ENCODE results near the gene GTF2E1. TPM values are rescaled to one million over a fixed set of nuclear protein-coding genes. Genes with fewer than 3 reads are reported as not detected.

GTF2E1 gene
- total RNA-seq, 1 donor from 2014 or later = 12.9 TPM

DNA sequence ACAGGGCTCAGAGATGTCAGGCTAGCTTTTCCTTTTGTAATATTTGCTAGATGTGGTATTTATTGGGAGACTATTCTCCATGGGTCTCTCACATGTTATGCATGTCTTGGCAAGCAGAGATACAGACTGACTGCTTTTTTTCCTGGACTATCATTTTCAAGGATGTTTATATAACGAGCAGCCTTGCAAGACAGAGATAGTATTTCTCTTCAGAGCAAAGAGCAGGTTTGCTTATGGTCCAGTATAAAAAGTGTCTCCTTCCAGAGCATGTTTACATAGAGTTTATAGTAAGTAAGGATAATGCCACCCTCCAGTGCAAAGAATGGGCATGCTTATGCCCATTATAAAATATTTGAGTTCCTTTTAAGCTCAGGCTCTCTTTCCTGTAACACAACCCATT lies 24.6 kb downstream of the GTF2E1 start:
- peaks cover 8% of the 10 kb centered on the region for H3K36me3 ChIP-seq
- no peaks in the 10 kb centered on the region for H3K9me3 ChIP-seq (replicated peaks)
- intact Hi-C loops (cut with micrococcal nuclease) = no loop called here
- H3K27ac ChIP-seq (replicated peaks) = no peak overlapping the region
- peaks cover 30% of the 10 kb centered on the region for H3K4me1 ChIP-seq
- no peaks in the 10 kb centered on the region for H3K27me3 ChIP-seq (ENCODE audit: low read depth)
- no peak for DNase-seq
- TF ChIP-seq, protein P1, sequence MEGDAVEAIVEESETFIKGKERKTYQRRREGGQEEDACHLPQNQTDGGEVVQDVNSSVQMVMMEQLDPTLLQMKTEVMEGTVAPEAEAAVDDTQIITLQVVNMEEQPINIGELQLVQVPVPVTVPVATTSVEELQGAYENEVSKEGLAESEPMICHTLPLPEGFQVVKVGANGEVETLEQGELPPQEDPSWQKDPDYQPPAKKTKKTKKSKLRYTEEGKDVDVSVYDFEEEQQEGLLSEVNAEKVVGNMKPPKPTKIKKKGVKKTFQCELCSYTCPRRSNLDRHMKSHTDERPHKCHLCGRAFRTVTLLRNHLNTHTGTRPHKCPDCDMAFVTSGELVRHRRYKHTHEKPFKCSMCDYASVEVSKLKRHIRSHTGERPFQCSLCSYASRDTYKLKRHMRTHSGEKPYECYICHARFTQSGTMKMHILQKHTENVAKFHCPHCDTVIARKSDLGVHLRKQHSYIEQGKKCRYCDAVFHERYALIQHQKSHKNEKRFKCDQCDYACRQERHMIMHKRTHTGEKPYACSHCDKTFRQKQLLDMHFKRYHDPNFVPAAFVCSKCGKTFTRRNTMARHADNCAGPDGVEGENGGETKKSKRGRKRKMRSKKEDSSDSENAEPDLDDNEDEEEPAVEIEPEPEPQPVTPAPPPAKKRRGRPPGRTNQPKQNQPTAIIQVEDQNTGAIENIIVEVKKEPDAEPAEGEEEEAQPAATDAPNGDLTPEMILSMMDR (IDR thresholded peaks at IDR 0.05; ENCODE audit: borderline replicate concordance) = no peak
- no peak overlapping the region for H3K4me3 ChIP-seq

DNA sequence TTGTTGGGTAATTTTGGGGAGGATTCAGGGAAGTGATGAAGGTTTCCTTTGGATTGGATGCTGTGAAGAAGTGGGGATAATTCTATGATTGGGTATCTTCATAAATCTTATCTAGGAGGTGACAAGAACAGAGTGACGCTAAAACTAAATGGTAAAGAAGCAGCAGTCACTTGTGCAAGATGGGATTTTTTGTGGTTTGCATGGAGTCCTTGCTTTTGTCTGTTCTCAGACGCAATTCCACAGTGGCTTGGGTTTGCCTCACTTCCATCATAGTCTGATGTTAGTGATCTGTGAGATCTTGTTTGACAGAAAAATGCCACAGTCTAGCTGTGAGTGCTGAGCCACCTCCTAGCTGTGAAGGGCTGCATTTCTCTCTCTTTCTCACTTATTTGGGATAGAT lies 26.9 kb downstream of the GTF2E1 start:
- no peak overlapping the region for H3K4me3 ChIP-seq
- H3K27me3 ChIP-seq (ENCODE audit: low read depth) = no peaks in the 10 kb centered on the region
- DNase-seq = no peak
- H3K9me3 ChIP-seq (replicated peaks) = no peaks in the 10 kb centered on the region
- intact Hi-C loops (cut with micrococcal nuclease) = no loop called here
- peaks cover 8% of the 10 kb centered on the region for H3K36me3 ChIP-seq
- no peak overlapping the region for H3K27ac ChIP-seq (replicated peaks)
- peaks cover 33% of the 10 kb centered on the region for H3K4me1 ChIP-seq
- TF ChIP-seq, protein P1 (IDR thresholded peaks at IDR 0.05; ENCODE audit: borderline replicate concordance) = no peak

DNA sequence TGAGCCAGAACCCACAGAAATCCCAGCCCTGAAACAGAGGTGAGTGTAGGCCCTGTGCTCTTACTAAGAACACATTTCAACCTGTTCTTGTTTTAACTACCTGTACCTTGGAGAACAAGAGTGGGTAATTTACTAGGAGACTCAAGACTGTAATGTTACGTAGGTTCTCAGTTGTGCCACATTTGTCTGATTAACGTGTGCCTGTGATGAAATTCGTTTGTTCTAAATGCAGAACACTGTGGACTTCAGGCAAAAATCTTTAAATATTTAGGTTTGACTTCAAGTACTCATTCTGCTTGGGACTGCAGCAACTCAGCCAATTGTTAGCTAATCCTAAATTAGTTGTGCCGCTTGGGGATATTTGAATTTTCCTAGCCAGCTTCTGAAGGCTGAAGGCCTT lies 28.3 kb downstream of the GTF2E1 start:
- no peak for DNase-seq
- H3K36me3 ChIP-seq = peaks cover 16% of the 10 kb centered on the region
- H3K27ac ChIP-seq (replicated peaks) = no peak overlapping the region
- no peaks in the 10 kb centered on the region for H3K27me3 ChIP-seq (ENCODE audit: low read depth)
- intact Hi-C loops (cut with micrococcal nuclease) = no loop called here
- TF ChIP-seq, protein P1 (IDR thresholded peaks at IDR 0.05; ENCODE audit: borderline replicate concordance) = no peak
- H3K9me3 ChIP-seq (replicated peaks) = no peaks in the 10 kb centered on the region
- H3K4me1 ChIP-seq = peaks cover 24% of the 10 kb centered on the region
- H3K4me3 ChIP-seq = no peak overlapping the region

DNA sequence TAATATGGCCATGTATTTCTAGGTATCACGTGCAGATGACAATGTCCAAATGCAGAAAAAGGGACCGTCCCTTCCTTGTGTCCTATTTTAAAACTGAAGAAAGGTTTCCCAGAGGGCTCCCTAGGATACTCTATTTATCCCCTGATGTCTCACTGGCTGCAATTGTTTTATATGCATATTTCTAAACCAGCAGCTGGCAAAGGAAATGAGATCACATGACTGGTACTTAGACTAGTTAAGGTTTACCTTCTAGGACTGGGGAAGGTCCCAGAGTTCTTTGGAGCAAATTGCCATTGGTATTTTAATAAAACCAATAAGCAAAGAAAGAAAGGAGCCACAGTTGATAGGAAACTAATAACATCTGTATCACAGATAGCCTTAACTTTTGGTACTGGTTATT lies 29.5 kb downstream of the GTF2E1 start:
- Histone ChIP-seq H3K36me3 (peaks cover 27% of the 10 kb centered on the region), H3K9me3 (replicated peaks) (no peaks in the 10 kb centered on the region), H3K4me3 (no peak overlapping the region), H3K27ac (replicated peaks) (no peak overlapping the region), H3K4me1 (peaks cover 15% of the 10 kb centered on the region), H3K27me3 (ENCODE audit: low read depth) (no peaks in the 10 kb centered on the region)
- no peak for DNase-seq
- intact Hi-C loops (cut with micrococcal nuclease) = no loop called here
- TF ChIP-seq, protein P1 (IDR thresholded peaks at IDR 0.05; ENCODE audit: borderline replicate concordance) = no peak

DNA sequence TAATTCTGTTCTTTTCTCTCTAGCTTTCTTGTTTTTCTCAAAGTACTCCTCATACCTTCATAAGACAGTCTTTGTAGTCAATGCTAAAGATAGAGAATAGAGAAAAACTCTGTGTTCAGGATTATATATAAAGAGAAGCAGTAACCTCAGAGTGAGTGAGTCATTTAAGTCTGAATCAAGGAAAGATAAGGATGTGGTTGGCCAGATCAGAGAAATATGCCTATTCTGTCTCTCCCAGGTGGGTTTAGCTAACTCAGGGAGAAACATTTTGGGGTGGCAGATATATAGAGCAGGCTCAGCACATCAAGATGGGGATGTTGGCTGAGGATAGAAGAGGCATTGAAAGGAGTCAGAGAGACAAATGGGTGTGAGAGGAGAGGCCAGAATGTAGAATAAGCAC lies 31.4 kb downstream of the GTF2E1 start:
- no peaks in the 10 kb centered on the region for H3K27me3 ChIP-seq (ENCODE audit: low read depth)
- peaks cover 10% of the 10 kb centered on the region for H3K4me1 ChIP-seq
- H3K36me3 ChIP-seq = peaks cover 31% of the 10 kb centered on the region
- TF ChIP-seq, protein P1 (IDR thresholded peaks at IDR 0.05; ENCODE audit: borderline replicate concordance) = no peak
- no peaks in the 10 kb centered on the region for H3K9me3 ChIP-seq (replicated peaks)
- intact Hi-C loops (cut with micrococcal nuclease) = no loop called here
- H3K27ac ChIP-seq (replicated peaks) = no peak overlapping the region
- no peak for DNase-seq
- H3K4me3 ChIP-seq = no peak overlapping the region

DNA sequence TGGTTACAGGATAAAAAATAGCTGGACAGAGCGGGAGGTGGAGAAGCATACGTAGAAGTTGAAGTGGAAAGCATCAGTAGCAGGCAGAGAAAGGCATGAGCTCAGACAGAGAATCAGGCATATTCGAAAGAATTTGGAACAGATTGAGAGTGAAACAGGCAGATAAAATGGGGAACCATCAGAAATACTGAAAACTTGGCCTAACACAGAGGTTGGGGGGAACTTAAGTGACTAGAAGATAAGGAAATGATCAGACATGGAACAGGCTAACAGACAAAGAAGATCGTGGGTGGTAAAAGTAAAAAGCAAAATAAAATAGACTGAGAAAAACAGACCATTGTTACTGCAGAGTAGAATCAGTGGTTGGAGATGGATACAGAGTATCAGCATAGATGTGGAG lies 32.9 kb downstream of the GTF2E1 start:
- intact Hi-C loops (cut with micrococcal nuclease) = no loop called here
- Histone ChIP-seq H3K36me3 (peaks cover 34% of the 10 kb centered on the region), H3K27ac (replicated peaks) (no peak overlapping the region), H3K4me1 (peaks cover 10% of the 10 kb centered on the region), H3K27me3 (ENCODE audit: low read depth) (no peaks in the 10 kb centered on the region), H3K4me3 (no peak overlapping the region), H3K9me3 (replicated peaks) (no peaks in the 10 kb centered on the region)
- no peak for DNase-seq
- TF ChIP-seq, protein P1 (IDR thresholded peaks at IDR 0.05; ENCODE audit: borderline replicate concordance) = no peak
